Ramos (cell line): ENCODE results near the gene ETFA.

Experiments used
- in situ Hi-C: fragments of 300-500 bp; cut with MboI; formaldehyde crosslinking; loops from one replicate; pipeline ENCODE4 v1.14.3; 2022; ENCODE audit warnings: low sequenced_read_pairs; ENCODE audit not compliant: unreplicated experiment

ETFA gene

DNA sequence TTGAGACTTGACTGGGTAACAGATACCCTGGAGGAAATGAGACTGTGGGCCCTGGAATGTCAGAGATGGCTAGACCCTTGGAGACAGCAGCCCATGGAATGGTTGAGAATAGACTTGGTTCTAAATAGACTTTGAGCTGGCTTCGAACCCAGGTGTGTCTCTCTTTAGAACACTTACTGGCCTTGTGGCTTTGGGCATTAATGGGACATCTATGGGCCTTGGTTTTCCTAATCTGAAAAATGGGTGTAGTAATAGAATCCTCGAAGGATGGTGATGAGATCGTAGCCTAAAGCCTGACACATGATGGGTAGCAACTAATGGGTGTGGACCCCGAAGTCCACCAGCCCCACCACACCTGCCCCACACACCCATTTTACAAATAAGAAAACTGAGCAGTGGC, 132.2 kb downstream of the ETFA start:
- in situ Hi-C loops, result no loop called here

DNA sequence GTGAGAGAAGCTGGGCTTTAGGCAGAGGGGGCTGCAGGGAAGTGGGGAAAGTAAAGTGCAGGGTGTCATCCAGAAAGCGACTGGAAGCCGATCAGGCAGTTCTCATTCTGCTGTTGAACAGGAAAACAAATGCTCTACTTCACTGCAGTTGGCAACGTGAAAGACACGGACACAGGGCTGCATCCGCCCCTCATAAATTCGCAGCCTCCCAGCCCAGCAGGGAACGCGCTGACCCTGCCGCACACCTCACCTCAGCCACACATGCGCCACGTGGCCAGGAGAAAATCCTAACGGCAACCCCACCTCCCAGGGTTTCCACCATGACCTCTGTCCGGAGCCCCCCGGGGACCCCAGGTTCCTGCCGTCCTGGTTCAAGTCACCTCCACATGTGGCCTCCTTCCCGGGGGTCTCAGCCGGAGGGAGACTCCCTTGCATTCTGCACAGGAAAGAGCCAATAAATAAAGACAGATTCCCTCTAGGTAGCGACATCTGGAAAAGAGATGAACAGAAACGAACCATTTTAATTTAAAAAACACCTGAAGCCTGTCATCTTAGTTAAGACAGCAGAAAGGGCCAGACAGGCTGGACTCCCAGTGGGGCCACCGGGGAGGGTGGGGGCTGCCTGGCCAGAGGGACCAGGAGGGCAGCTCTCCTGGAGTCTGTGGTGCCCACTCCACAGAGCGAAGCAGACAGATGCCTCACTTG, 132.8 kb downstream of the ETFA start:
- in situ Hi-C loops, result no loop called here

DNA sequence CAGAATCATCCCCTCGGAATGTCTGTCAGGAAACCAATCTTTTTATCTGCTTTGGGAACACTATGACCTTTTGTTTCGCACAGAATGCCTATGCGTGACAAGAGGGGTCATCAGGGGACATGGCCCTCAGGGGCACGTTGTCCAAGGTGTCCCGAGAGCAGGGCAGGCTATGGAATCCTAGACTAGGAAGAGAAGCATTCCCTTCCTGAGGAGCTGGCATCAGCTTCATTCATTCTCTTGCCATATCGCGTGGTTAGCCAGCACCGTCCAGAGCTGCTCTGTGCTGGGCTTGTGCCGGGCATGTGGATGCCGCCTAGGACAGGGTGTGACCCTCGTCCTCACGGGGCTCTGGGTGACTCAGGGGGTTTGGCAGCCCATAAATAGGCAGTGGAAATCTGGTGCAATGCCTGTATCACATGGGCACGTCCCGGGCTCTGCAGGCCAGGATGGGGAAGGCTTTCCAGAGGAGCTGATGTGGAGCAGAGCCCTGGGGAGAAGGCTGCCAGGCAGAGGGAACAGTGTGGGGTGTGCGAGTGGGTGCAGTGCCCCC, 133.7 kb downstream of the ETFA start:
- in situ Hi-C loops, result no loop called here

DNA sequence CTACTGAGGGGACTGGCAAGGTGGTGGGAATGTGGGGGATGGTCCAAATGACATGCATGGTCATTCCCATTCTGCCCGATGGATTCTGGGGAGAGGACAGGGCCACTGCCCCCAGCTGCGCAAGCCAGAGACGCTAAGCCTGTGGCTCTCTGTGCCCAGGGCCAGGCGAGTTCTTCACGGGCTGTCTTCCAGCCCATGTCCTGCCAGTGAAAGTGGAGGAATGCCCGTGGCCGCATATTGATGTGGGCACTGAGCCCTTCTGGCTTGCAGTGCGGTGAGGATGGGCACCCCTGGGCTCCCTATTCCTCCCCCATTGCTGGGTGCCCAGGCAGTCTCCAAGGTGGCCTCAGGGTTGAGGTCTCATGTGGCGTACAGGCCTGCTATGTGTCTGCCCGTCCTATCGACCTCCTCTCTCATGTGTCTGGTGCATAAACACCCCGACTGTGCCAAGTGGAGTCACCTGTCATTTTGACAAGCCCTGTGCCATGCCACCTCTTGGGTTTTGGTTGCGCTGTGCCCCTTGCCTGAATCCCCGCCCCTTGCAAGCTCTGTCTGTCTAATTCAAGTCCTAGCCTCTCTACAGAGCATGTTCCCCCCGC, 134.7 kb downstream of the ETFA start:
- in situ Hi-C loops, result no loop called here

DNA sequence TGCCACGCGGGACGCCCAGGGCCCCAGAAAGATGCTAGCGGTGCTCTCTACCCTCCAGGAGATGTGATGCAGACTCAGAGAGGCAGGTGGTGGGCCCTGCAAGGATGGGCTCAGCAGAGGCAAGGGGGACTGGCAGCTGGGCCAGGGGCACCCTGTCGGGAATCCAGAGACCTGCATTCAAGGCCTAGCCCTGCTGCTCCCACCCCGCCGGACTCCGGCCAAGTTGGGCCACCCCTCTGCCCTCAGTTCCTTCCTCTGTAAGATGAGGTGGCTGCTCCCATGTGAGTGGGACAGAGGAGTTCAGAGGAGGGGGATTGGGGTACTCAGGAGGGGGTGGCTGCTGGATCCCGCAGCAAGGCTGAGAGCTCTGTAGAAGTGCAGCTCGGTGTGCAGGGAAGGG, 135.2 kb downstream of the ETFA start:
- in situ Hi-C loops, result no loop called here

DNA sequence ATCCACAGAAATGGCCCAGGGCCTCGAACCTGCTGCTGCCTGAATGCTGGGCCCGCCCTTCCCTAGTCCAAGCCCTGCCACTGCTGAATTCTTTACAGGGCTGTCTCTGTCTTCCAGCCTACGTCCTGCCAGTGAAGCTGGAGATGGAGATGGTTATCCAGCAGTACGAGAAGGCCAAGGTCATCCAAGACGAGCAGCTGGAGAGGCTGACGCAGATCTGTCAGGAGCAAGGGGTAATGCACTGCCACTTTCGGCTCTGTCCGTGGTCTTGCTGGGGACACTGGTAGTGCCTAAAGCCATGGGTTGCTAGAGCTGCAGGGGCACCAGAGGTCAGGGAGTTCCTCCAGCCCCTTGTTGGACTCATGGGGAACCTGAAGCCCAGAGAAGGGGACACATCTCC, 135.8 kb downstream of the ETFA start:
- in situ Hi-C loops, result no loop called here

DNA sequence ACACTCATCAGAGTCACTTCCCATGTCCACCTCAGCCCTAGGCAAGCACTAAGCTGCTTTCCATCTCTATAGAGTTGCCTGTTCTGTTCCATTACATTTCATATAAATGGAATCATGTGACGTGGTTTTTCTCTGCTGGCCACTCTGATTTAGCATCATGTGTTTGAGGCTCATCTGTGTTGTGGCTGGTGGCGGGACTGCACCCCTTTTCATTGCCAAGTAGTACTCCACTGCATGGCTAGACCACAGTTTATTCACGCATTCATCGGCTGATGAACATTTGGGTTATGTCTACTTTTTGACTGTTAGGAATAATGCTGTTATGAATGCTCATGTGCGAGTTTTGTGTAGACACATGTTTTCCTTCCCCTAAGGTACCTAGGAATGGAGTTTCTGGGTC, 136.6 kb downstream of the ETFA start:
- in situ Hi-C loops, result no loop called here

DNA sequence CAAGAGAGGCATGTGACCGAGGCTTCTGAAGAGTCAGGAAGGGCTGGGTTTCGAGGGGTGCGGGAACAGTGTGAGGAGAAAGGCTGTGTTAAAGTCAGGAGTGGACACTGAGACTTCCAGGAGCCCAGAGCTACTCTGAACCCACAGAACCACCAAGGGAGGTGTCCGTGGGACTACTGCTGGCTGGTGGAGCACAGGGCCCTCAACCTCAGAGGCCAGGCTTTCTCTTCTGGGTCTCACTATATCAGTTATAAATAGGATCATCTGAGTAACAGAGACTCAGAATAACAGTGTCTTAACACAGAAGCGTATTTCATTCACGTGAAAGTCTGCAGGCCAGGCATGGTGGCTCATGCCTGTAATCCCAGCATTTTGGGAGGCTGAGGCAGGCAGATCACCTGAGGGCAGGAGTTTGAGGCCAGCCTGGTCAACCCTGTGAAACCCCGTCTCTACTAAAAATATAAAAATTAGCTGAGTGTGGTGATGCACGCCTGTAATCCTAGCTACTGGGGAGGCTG, 137.9 kb downstream of the ETFA start:
- in situ Hi-C loops, result no loop called here

DNA sequence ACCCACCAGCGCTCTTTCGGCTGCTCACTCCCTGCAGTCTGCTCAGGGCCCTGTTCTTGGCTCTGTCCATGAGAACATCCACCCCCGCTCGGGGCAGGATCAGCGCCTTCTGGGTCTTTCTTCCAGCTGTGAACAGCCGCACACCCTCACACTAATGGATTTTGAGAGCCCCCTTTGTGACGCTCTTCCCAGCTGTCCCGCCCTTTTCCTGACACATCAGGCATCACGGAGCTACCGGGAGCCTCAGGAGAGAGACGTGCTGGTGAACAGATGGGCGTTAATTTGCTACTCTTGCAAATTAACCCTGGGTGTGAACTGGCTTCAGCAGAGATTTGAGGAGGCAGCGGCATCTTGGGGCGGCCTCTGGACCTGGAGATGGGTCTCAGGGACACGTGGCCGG, 138.5 kb downstream of the ETFA start:
- in situ Hi-C loops, result no loop called here

DNA sequence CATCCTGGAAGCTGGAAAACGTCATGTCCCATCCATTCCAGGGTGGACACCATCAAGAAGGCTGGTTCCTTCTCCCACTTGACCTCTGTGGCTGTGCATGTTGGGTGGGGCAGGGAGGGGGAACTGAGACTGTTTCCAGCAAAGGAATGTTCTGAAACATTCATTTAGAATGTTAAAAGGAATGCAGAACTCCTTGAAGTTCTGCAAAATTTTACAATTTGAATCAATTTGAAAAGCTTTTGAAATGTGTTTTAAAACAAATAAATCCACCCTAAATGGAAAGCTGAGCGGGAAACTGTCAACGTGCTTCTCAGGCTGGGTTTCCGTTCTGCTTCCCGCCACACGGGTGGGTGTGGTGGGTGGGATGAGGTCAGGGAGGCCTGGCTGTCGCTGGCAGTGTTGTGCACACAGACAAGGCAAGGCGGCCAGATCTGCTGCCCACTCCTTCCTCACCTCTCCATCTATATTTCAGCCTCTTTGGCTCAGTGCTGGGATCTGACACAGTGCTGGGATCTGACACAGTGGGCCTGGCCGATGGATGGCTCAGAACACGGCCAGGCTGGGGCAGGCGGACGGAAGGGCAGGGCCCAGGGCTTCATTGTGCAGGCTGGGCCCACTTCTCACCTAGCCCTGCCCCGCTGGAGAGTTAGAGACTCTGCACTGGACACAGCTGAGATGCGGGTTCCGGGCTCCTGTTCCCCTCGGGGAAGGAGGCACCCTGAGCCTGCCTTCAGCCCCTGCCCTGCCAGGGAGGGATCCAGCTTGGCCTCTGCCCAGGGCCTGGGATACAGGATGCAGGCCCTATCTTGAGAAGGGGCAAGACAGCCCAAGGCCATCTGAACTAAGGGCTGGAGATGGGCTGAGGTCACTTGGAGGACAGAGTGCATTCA, 141.1 kb downstream of the ETFA start:
- in situ Hi-C loops, result no loop called here

DNA sequence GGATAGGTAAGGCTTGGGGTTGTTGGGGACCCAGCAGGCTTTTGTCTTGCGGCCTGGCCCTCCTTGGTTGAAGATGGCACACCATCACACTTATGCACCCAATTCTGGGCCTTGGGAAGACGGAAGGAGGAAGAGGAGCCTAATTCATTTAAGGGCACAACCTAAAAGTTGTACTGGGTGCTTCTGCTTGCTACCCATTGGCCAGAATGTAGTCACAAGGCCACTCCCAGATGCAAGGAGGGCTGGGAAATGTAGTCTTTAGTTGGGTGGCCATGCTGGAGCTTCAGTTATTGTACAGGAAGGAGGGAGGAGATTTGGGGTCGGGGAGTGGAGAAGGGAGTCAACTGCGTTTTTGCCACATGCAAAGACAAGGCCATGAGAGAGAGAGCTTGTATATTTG, 142.3 kb downstream of the ETFA start:
- in situ Hi-C loops, result no loop called here

DNA sequence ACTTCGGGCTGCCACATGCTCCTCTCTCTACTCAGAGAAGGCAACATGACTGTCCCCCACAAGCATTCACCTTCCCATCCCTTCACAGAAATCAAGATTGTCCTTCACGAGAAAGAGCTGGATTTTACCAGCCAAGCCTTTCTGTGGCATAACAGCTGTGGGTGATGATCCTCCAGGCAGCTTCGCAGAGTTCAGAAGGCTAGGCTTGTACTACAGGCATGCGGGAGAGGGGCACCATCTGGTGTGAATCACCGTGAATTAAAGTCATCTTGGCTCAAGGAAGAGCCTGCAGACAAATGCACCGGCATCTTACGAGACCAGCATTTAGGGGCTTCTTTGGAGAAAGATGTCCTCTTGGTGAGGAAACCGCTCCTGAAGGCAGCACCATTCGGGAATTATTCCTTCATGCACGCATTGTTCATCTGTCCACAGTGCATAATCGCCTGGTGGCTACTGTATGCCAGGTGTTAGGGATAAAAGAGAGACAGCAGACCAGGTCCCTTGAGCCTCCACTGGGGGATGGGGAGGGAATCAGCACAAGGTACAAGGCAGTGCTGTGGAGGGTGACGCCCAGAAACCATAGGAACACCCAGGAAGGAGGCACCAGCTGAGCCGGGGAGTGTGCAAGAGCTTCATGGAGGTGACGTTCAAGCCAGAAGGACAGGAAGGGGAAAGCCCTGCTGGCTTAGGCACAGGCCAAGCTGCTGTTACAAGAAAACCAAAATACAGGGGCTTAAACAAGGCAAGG, 142.9 kb downstream of the ETFA start:
- in situ Hi-C loops, result no loop called here

DNA sequence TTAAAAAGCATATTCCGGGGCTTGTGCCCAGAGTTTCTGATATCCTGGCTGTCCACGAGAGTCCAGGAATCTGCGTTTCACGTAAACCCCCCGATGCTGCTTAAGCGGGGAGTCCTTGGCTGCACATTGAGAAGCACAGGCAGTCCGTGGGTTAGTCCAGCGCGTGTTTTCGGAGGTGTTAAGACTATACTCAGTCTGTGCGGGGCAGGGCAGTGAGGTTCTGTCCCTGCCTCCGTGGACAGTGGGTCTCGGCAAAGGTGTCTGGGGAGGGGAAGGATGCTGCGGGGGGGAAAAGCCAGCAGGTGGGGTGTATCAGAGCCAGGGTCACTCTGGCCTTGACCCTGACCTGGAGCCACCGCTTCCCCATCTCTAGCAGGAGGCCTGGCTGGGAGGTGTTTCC, 145.3 kb downstream of the ETFA start:
- in situ Hi-C loops, result no loop called here
